Progenitor cell of endocrine pancreas (in vitro differentiated cells): ENCODE data around the gene MAB21L2. TPM values are rescaled to one million over a fixed set of nuclear protein-coding genes. Genes with fewer than 3 reads are reported as not detected.

Source experiments
- DNase-seq: peaks from one replicate; pipeline ENCODE4 v3.0.0; 2021; ENCODE audit warnings: low spot score; ENCODE audit not compliant: unreplicated experiment
- H3K27ac Mint-ChIP-seq: 2 replicates; pipeline ENCODE4 v1.8.0; 2021; ENCODE audit warnings: mild to moderate bottlenecking, moderate library complexity, mixed read lengths
- H3K27me3 Mint-ChIP-seq: 2 replicates; pipeline ENCODE4 v1.8.0; 2021; ENCODE audit warnings: mixed read lengths
- H3K36me3 Mint-ChIP-seq: 2 replicates; pipeline ENCODE4 v1.8.0; 2022; ENCODE audit warnings: mixed read lengths; ENCODE audit not compliant: insufficient read depth
- H3K4me1 Mint-ChIP-seq: 2 replicates; pipeline ENCODE4 v1.8.0; 2021; ENCODE audit warnings: low read depth, mixed read lengths
- H3K4me3 Mint-ChIP-seq: 2 replicates; pipeline ENCODE4 v1.8.0; 2021; ENCODE audit warnings: low read depth, mild to moderate bottlenecking, moderate library complexity, mixed read lengths
- H3K9me3 Mint-ChIP-seq: 2 replicates; pipeline ENCODE4 v1.8.0; 2021; ENCODE audit warnings: low read depth, mixed read lengths
- total RNA-seq: library from RNA; stranded (reverse); gene quantifications from 2 replicates; pipeline ENCODE4 v1.2.1, GENCODE V29; 2021
- TF ChIP-seq, protein P1 (sequence below): fragments of 200-600 bp; sonication (generic); IDR thresholded peaks from one replicate; pipeline ENCODE4 v1.5.0; 2021; ENCODE audit warnings: antibody characterized with exemption, mild to moderate bottlenecking; ENCODE audit not compliant: unreplicated experiment

MAB21L2 gene
- total RNA-seq, 1 donor from 2014 or later, result 0.19 TPM

DNA sequence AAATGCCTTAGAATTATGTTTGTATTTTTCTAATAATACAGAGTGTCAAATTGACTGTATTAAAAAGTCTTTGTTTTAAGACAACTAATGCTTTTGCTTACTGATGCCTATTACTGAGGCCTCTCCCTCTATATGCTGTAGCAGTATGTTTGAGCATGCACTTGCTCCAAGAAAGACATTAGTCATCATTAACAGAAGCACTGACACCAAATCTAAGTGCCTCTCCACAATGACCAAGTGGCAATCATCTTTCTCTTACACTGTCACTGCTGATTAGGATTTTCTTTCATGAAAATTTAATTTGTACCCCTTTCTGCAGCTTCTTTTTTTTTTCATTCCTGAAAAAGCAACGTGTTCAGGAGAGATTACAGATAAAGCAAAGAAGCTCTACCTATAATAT lies 11.1 kb upstream of the MAB21L2 start:
- TF ChIP-seq, protein P1, sequence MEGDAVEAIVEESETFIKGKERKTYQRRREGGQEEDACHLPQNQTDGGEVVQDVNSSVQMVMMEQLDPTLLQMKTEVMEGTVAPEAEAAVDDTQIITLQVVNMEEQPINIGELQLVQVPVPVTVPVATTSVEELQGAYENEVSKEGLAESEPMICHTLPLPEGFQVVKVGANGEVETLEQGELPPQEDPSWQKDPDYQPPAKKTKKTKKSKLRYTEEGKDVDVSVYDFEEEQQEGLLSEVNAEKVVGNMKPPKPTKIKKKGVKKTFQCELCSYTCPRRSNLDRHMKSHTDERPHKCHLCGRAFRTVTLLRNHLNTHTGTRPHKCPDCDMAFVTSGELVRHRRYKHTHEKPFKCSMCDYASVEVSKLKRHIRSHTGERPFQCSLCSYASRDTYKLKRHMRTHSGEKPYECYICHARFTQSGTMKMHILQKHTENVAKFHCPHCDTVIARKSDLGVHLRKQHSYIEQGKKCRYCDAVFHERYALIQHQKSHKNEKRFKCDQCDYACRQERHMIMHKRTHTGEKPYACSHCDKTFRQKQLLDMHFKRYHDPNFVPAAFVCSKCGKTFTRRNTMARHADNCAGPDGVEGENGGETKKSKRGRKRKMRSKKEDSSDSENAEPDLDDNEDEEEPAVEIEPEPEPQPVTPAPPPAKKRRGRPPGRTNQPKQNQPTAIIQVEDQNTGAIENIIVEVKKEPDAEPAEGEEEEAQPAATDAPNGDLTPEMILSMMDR, result no peak
- Mint-ChIP-seq H3K27ac (no peak overlapping the region), H3K27me3 (no peaks in the 10 kb centered on the region), H3K36me3 (no peaks in the 10 kb centered on the region), H3K4me1 (peaks cover 17% of the 10 kb centered on the region), H3K9me3 (no peaks in the 10 kb centered on the region), H3K4me3 (no peak overlapping the region)
- no peak for DNase-seq

DNA sequence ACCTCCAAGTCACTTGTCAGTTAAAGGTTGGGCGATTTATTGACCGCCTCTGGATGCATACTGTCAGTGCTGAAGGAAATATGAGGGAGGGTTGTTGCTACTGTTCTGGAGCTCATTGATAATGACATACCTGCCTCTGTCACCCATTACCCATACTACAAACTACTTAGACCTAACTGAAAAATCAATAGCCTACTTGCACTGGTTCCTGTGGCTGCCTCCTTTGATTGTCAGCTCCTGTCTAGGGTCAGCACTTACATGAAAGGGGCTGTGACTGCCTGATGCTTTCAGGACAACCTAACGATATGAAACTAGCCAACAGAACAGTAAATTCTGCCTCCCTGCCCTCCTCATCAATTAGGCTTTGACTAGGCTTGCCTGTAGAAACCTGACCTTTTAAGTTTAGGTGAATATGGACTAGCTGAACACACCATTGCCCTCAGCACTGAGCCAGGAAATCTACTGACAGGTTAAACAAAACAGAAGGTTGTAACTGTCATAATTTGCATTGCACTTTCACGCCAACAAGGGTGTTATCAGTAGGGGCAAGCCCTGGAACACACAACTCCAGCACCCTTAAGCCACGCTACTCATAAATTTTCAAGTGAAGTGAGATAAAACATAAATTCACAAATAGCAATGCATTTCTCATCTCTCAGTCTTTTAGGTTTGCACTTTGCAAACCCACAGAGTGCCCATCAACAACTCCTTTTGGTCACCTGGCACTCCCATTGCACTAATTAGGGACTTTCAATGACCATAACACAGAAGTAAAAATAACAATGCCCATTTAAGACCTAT lies 9.0 kb upstream of the MAB21L2 start:
- TF ChIP-seq, protein P1, result no peak
- Mint-ChIP-seq H3K4me1 (peaks cover 17% of the 10 kb centered on the region), H3K27ac (no peak overlapping the region), H3K36me3 (no peaks in the 10 kb centered on the region), H3K27me3 (peaks cover 2% of the 10 kb centered on the region), H3K4me3 (no peak overlapping the region), H3K9me3 (no peaks in the 10 kb centered on the region)
- DNase-seq, result no peak

DNA sequence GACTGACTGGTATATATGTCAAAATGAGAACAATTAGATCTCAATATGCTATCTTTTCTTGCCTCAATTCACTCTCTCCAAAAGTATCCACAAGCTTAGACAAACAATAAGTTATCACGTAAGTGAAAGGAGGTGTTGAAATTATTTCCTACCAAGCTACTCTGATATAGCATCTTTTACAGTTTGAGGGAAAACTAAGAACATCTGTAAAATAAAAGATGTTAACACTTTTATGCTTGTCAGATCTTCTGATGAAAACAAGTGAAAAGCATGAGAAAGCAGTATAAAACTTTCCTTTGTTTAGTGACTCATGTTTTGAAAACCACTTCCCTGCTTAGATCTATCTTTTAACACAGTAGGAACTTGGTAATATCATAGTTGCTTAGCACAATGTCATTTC lies 8.4 kb upstream of the MAB21L2 start:
- H3K9me3 Mint-ChIP-seq, result no peaks in the 10 kb centered on the region
- H3K27me3 Mint-ChIP-seq, result peaks cover 4% of the 10 kb centered on the region
- no peaks in the 10 kb centered on the region for H3K36me3 Mint-ChIP-seq
- no peak overlapping the region for H3K27ac Mint-ChIP-seq
- no peak for DNase-seq
- TF ChIP-seq, protein P1, result no peak
- H3K4me1 Mint-ChIP-seq, result peaks cover 17% of the 10 kb centered on the region
- no peak overlapping the region for H3K4me3 Mint-ChIP-seq

DNA sequence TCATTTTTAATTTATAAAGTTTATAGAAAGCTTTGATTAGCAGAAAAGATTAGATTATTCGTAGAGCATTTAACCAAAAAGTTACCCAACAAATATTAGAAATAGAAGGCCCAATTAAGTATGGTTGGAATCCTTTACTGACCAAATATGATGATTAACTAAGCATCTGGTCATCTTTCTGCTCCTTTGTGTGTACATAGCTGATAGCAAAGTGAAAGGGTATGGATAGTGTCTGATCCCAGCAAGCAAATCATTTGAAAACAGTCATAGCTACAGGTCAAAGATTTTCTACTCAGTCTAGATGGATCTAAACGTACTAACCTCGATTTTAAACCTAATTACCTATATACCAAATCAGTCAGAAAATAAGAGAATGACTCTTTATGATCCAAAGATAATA lies 7.3 kb upstream of the MAB21L2 start:
- H3K9me3 Mint-ChIP-seq, result no peaks in the 10 kb centered on the region
- TF ChIP-seq, protein P1, result no peak
- no peak for DNase-seq
- no peak overlapping the region for H3K27ac Mint-ChIP-seq
- H3K4me1 Mint-ChIP-seq, result peaks cover 22% of the 10 kb centered on the region
- H3K27me3 Mint-ChIP-seq, result peaks cover 16% of the 10 kb centered on the region
- no peaks in the 10 kb centered on the region for H3K36me3 Mint-ChIP-seq
- H3K4me3 Mint-ChIP-seq, result no peak overlapping the region

DNA sequence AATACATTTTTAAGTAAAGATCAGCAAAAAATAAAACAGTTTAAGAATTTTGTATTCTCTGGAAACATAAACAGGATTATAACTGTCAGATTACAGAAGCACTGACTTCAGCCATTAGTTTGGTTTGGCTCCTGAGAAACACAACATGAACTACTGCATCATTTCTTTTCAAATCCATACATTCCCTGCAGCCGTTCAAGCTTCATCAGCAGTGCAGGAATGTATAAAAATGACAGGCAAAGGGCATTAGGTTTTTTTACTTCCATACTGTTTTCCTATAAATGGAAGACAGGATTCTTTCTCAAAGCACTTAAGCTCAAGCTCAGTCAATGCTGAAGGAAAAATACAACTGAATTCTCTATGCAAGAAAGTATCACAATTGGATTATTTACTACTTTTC lies 4.2 kb upstream of the MAB21L2 start:
- no peaks in the 10 kb centered on the region for H3K9me3 Mint-ChIP-seq
- H3K4me1 Mint-ChIP-seq, result peaks cover 32% of the 10 kb centered on the region
- H3K4me3 Mint-ChIP-seq, result no peak overlapping the region
- H3K27ac Mint-ChIP-seq, result no peak overlapping the region
- peaks cover 47% of the 10 kb centered on the region for H3K27me3 Mint-ChIP-seq
- no peaks in the 10 kb centered on the region for H3K36me3 Mint-ChIP-seq
- TF ChIP-seq, protein P1, result no peak
- no peak for DNase-seq
